Heart left ventricle (tissue), 16 donors: ENCODE results near the gene MKRN1. TPM values are rescaled to one million over a fixed set of nuclear protein-coding genes. Genes with fewer than 3 reads are reported as not detected.

Experiments
- ATAC-seq, 4 donors: fragments of 200-7000 bp; cut with Tn5 transposase; one replicate each; pipeline ENCODE4 v1.9.1; 2020 to 2022; ENCODE audit warnings: moderate library complexity in 4 of 4, mild to moderate bottlenecking in 3 of 4, moderate number of reproducible peaks in 1 of 4
- DNase-seq, 5 donors: peaks; one replicate each; pipeline ENCODE4 v3.0.0-alpha.2; 2020
- H3K27ac ChIP-seq, 12 donors: fragments of 200-600 bp; sonication (generic) in 4 of 12; one replicate each; pipeline versions ENCODE4 v1.5.0 to v1.8.0; 2016 to 2022; ENCODE audit warnings: mild to moderate bottlenecking in 2 of 12
- H3K27me3 ChIP-seq, 9 donors: fragments of 200-600 bp; sonication (generic) in 2 of 9; one replicate each; pipeline versions ENCODE4 v1.5.1 to v1.8.0; 2016 to 2022; ENCODE audit warnings: mild to moderate bottlenecking in 3 of 9
- H3K36me3 ChIP-seq, 9 donors: fragments of 200-600 bp; sonication (generic) in 2 of 9; one replicate each; pipeline versions ENCODE4 v1.5.0 to v1.8.0; 2018 to 2022; ENCODE audit warnings: mild to moderate bottlenecking in 2 of 9
- H3K4me1 ChIP-seq, 12 donors: fragments of 200-600 bp; sonication (generic) in 4 of 12; one replicate each; pipeline versions ENCODE4 v1.5.0 to v1.8.0; 2016 to 2022; ENCODE audit warnings: mild to moderate bottlenecking in 3 of 12
- H3K4me3 ChIP-seq, 12 donors: fragments of 200-600 bp; sonication (generic) in 4 of 12; one replicate each; pipeline versions ENCODE4 v1.5.0 to v1.8.0; 2017 to 2022; ENCODE audit warnings: mild to moderate bottlenecking in 9 of 12, moderate library complexity in 4 of 12
- H3K9me3 ChIP-seq, 12 donors: fragments of 200-600 bp; sonication (generic) in 4 of 12; one replicate each; pipeline versions ENCODE4 v1.5.0 to v1.8.0; 2016 to 2022; ENCODE audit warnings: mild to moderate bottlenecking in 1 of 12
- CTCF ChIP-seq, 12 donors: fragments of 200-600 bp; sonication (generic) in 4 of 12; IDR thresholded peaks; one replicate each; pipeline versions ENCODE4 v1.5.0 to v1.8.0; 2018 to 2022; ENCODE audit warnings: antibody characterized with exemption in 12 of 12, mild to moderate bottlenecking in 5 of 12
- POLR2A ChIP-seq, 2 donors: fragments of 450-650 bp; IDR thresholded peaks; one replicate each; pipeline ENCODE4 v1.6.1; 2017; ENCODE audit warnings: antibody characterized with exemption in 2 of 2, mild to moderate bottlenecking in 2 of 2, moderate library complexity in 2 of 2
- WGBS, 4 donors: extraction: QIAGEN DNeasy Blood & Tissue Kit in 2 of 4; methylation state at CpG; one replicate each; pipeline versions ENCODE4 v1.1.5 to v1.1.7; 2013 to 2018; 5-methylcytosine and 5-hydroxymethylcytosine counted together
- intact Hi-C, 10 donors: fragments of 100-400 bp; cut with DNase I; formaldehyde crosslinking; loops; one replicate each; pipeline versions ENCODE4 v1.11.1 to v1.14.2; 2022
- polyA plus RNA-seq, 2 donors: library from polyadenylated mRNA; stranded (reverse); fragments of 200-250 nt; gene quantifications; one replicate each; pipeline ENCODE4 v1.2.3, GENCODE V29; 2013
- total RNA-seq, 9 donors: library from RNA; depleted of rRNA in 2 of 9; stranded (reverse); fragments of >200 nt in 2 of 9; fragmentation: NEBNext Ultra II Directional in 3 of 9; extraction: Animal tissue kit (Norgen Biotek cat#: 25700) in 3 of 9; gene quantifications; one replicate each; pipeline versions ENCODE4 v1.1.0 to v1.2.4, GENCODE V29; 2016 to 2023
- donor health status: ischemic (EF 13 %, LVEDD 7.1; RV severe dilation, severe dysfunction).
- donor health status: healthy with polysubstance abuse.
- donor health status: DM: no; HTN: yes; CAD: no.
- donor health status: DM: no; HTN: no; CAD: no.
- donor health status: ischemic (EF 25% LVEDD 6.9; RV normal size, moderate dysfunction).
- donor health status: ischemic (EF 25% LVEDD 5.7; RV mildly dilated, moderate dysfunction).
- donor health status: healthy.
- donor health status: DM: yes; HTN: yes; CAD: no.
- donor health status: ischemic (EF 35%, LVEDD 5.7; RV mildly dilated, moderate dysfunction).
- donor health status: nonischemic (EF 11% LVEDD 7.7; RV severe dilation, severe dysfunction).
- donor health status: DM: yes; HTN: yes; CAD: no.
- donor health status: PGD.
- donor health status: ischemic (EF 29% LVEDD 5.4; RV normal size, mild dysfunction).
- donor health status: nonischemic (EF 23%, LVEDD 6.1; RV moderate dilation, normal function).

MKRN1 gene
- total and polyA plus RNA-seq, 11 donors = 45.2 to 109 (median 87.7) TPM

- no peaks in the 10 kb centered on the region for H3K36me3 ChIP-seq
- WGBS, 4 donors = 30 to 52% (median 37%) methylated on average over 6 to 51 of the region's 51 CpGs
- DNase-seq (no peak), ATAC-seq (peak in 3 of 4 donors; percentile 24 to 77 (median 73))
- no peaks in the 10 kb centered on the region for H3K9me3 ChIP-seq
- H3K4me1 ChIP-seq = no peaks in the 10 kb centered on the region
- no peak overlapping the region for H3K27ac ChIP-seq
- intact Hi-C loops = no loop called here
- H3K4me3 ChIP-seq = peak overlapping the region in 9 of 12 donors; percentile 23 to 41 (median 35)
- TF ChIP-seq CTCF (IDR thresholded peaks at IDR 0.05) (no peak), POLR2A (IDR thresholded peaks at IDR 0.05) (no peak)
- H3K27me3 ChIP-seq = peaks cover 0 to 6% (median 0%) of the 10 kb centered on the region in 9 donors
Measured at GRCh38 chr7:140435252-140435895, 43.9 kb downstream of the MKRN1 start.

- no peak for DNase-seq
- 82 to 92% (median 88%) methylated on average over 3 of the region's 3 CpGs for WGBS, 4 donors
- Histone ChIP-seq H3K27ac (no peak overlapping the region), H3K4me1 (no peaks in the 10 kb centered on the region), H3K36me3 (no peaks in the 10 kb centered on the region), H3K27me3 (peaks cover 0 to 6% (median 0%) of the 10 kb centered on the region in 9 donors), H3K4me3 (no peak overlapping the region), H3K9me3 (no peaks in the 10 kb centered on the region)
- TF ChIP-seq CTCF (IDR thresholded peaks at IDR 0.05) (no peak), POLR2A (IDR thresholded peaks at IDR 0.05) (no peak)
- no peak for ATAC-seq
- intact Hi-C loops = no loop called here
Measured at GRCh38 chr7:140433396-140433795, 45.9 kb downstream of the MKRN1 start.

DNA sequence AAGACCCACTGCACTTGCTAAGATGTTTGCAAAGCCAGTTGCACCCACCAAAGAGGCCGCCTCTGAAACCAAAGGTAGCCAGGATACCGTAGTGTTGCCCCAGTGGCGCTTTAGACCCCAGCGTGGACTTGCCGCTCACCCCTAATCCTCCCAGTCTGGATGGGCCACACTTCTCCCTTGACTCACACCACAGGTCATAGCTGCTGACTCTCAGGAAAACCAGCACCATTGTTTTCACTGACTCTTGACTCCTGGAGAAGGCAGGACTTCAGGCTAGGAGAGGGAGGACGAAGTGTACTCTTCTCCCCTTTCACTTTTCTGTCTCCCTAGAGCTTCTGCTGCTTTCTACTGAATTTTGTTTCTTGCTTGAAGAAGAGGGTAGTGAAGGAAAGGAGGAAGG, 53.2 kb downstream of the MKRN1 start:
- H3K4me3 ChIP-seq = no peak overlapping the region
- TF ChIP-seq CTCF (IDR thresholded peaks at IDR 0.05) (no peak), POLR2A (IDR thresholded peaks at IDR 0.05) (no peak)

GRCh38 chr7:140425718-140426117, 53.6 kb downstream of the MKRN1 start:
- peak in 2 of 4 donors; percentile 41 to 45 for ATAC-seq
- 47 to 61% (median 53%) methylated on average over 12 of the region's 12 CpGs for WGBS, 4 donors

More for the DNA sequence above, 53.2 kb downstream of the MKRN1 start:
- peaks cover 0 to 3% (median 0%) of the 10 kb centered on the region in 9 donors for H3K27me3 ChIP-seq
- no peaks in the 10 kb centered on the region for H3K36me3 ChIP-seq
- peak in 1 of 4 donors; percentile 15 for ATAC-seq
- peaks cover 0 to 4% (median 0%) of the 10 kb centered on the region in 12 donors for H3K4me1 ChIP-seq
- no peak for DNase-seq
- 86 to 90% (median 88%) methylated on average over 6 of the region's 6 CpGs for WGBS, 4 donors
- H3K27ac ChIP-seq = no peak overlapping the region
- no peaks in the 10 kb centered on the region for H3K9me3 ChIP-seq
- intact Hi-C loops = no loop called here

More at GRCh38 chr7:140425718-140426117, 53.6 kb downstream of the MKRN1 start:
- Histone ChIP-seq H3K4me1 (peaks cover 0 to 4% (median 0%) of the 10 kb centered on the region in 12 donors), H3K4me3 (no peak overlapping the region), H3K36me3 (no peaks in the 10 kb centered on the region), H3K27me3 (peaks cover 0 to 3% (median 0%) of the 10 kb centered on the region in 9 donors), H3K9me3 (no peaks in the 10 kb centered on the region), H3K27ac (no peak overlapping the region)
- DNase-seq = no peak
- intact Hi-C loops = no loop called here
- TF ChIP-seq POLR2A (IDR thresholded peaks at IDR 0.05) (no peak), CTCF (IDR thresholded peaks at IDR 0.05) (no peak)
